Chondrocyte (in vitro differentiated cells): ENCODE measurements around the gene CLASP1. TPM values are rescaled to one million over a fixed set of nuclear protein-coding genes. Genes with fewer than 3 reads are reported as not detected.

ENCODE experiments used
- DNase-seq: peaks from one replicate; pipeline ENCODE4 v3.0.0; 2021; ENCODE audit warnings: mixed read lengths, low spot score
- H3K27ac Mint-ChIP-seq: one replicate; pipeline ENCODE4 v1.8.0; 2021; ENCODE audit warnings: mild to moderate bottlenecking, moderate library complexity, mixed read lengths; ENCODE audit not compliant: unreplicated experiment
- H3K27me3 Mint-ChIP-seq: 2 replicates; pipeline ENCODE4 v1.8.0; 2021; ENCODE audit warnings: low read depth, mixed read lengths
- H3K36me3 Mint-ChIP-seq: 2 replicates; pipeline ENCODE4 v1.8.0; 2021; ENCODE audit warnings: low read depth, mixed read lengths
- H3K4me1 Mint-ChIP-seq: 2 replicates; pipeline ENCODE4 v1.8.0; 2021; ENCODE audit warnings: low read depth, mild to moderate bottlenecking, mixed read lengths
- H3K4me3 Mint-ChIP-seq: one replicate; pipeline ENCODE4 v1.8.0; 2021; ENCODE audit warnings: mild to moderate bottlenecking, moderate library complexity, mixed read lengths; ENCODE audit not compliant: unreplicated experiment
- H3K9me3 Mint-ChIP-seq: 2 replicates; pipeline ENCODE4 v1.8.0; 2021; ENCODE audit warnings: low read depth, mixed read lengths
- CTCF ChIP-seq: fragments of 200-600 bp; sonication (generic); IDR thresholded peaks from 2 replicates; pipeline ENCODE4 v1.5.0; 2021; ENCODE audit warnings: antibody characterized with exemption, mild to moderate bottlenecking, moderate library complexity
- total RNA-seq: library from RNA; stranded (reverse); gene quantifications from 3 replicates; pipeline ENCODE4 v1.2.1, GENCODE V29; 2021

Gene CLASP1
- total RNA-seq, 1 donor from 2014 or later: 56.0 TPM

- DNase-seq: no peak
- no peak for TF ChIP-seq CTCF
- Mint-ChIP-seq H3K4me1 (peaks cover 32% of the 10 kb centered on the region), H3K27ac (no peak overlapping the region), H3K36me3 (peaks cover 4% of the 10 kb centered on the region), H3K27me3 (no peaks in the 10 kb centered on the region), H3K9me3 (no peaks in the 10 kb centered on the region), H3K4me3 (no peak overlapping the region)
Observed at GRCh38 chr2:121576263-121576662, 73.0 kb downstream of the CLASP1 start.

GRCh38 chr2:121575800-121576199 is 73.5 kb downstream of the CLASP1 start:
- DNase-seq: no peak
- H3K27me3 Mint-ChIP-seq: no peaks in the 10 kb centered on the region
- no peak overlapping the region for H3K4me3 Mint-ChIP-seq
- no peaks in the 10 kb centered on the region for H3K9me3 Mint-ChIP-seq
- peaks cover 31% of the 10 kb centered on the region for H3K4me1 Mint-ChIP-seq
- TF ChIP-seq CTCF: no peak
- H3K36me3 Mint-ChIP-seq: peaks cover 4% of the 10 kb centered on the region
- no peak overlapping the region for H3K27ac Mint-ChIP-seq

GRCh38 chr2:121570667-121571055 is 78.6 kb downstream of the CLASP1 start:
- H3K36me3 Mint-ChIP-seq: peaks cover 4% of the 10 kb centered on the region
- H3K4me1 Mint-ChIP-seq: peaks cover 33% of the 10 kb centered on the region

GRCh38 chr2:121570036-121570666 is 79.1 kb downstream of the CLASP1 start:
- peaks cover 4% of the 10 kb centered on the region for H3K36me3 Mint-ChIP-seq
- H3K27ac Mint-ChIP-seq: no peak overlapping the region
- H3K4me1 Mint-ChIP-seq: peaks cover 35% of the 10 kb centered on the region
- H3K9me3 Mint-ChIP-seq: no peaks in the 10 kb centered on the region
- DNase-seq: no peak
- H3K4me3 Mint-ChIP-seq: no peak overlapping the region
- H3K27me3 Mint-ChIP-seq: no peaks in the 10 kb centered on the region
- no peak for TF ChIP-seq CTCF

More at GRCh38 chr2:121570667-121571055, 78.6 kb downstream of the CLASP1 start:
- Mint-ChIP-seq H3K4me3 (no peak overlapping the region), H3K27ac (no peak overlapping the region), H3K27me3 (no peaks in the 10 kb centered on the region), H3K9me3 (no peaks in the 10 kb centered on the region)
- no peak for DNase-seq
- TF ChIP-seq CTCF: no peak

- no peak for TF ChIP-seq CTCF
- Mint-ChIP-seq H3K27me3 (no peaks in the 10 kb centered on the region), H3K36me3 (peaks cover 6% of the 10 kb centered on the region), H3K4me3 (no peak overlapping the region), H3K9me3 (no peaks in the 10 kb centered on the region), H3K27ac (no peak overlapping the region), H3K4me1 (peaks cover 38% of the 10 kb centered on the region)
- no peak for DNase-seq
Observed at GRCh38 chr2:121567957-121568409, 81.3 kb downstream of the CLASP1 start.
